GM19438 (cell line): ENCODE measurements around the gene PLCD4.

ENCODE experiments used
- ATAC-seq: cut with Tn5 transposase; IDR thresholded peaks from one replicate; pipeline ENCODE4 v1.9.1; 2021; ENCODE audit warnings: low read depth; ENCODE audit not compliant: unreplicated experiment

The PLCD4 gene

GRCh38 chr2:218607436-218608115 is at the start of gene PLCD4:
Gene PLCD4, plus strand, starts transcription at chr2:218607899. Its CDS starts 7,841 bp downstream, at chr2:218615740.
- no peak for ATAC-seq

- ATAC-seq: no peak
Measured at GRCh38 chr2:218557941-218558340, 49.8 kb upstream of the PLCD4 start.

GRCh38 chr2:218558986-218559385 is 48.7 kb upstream of the PLCD4 start:
- ATAC-seq: no peak

DNA sequence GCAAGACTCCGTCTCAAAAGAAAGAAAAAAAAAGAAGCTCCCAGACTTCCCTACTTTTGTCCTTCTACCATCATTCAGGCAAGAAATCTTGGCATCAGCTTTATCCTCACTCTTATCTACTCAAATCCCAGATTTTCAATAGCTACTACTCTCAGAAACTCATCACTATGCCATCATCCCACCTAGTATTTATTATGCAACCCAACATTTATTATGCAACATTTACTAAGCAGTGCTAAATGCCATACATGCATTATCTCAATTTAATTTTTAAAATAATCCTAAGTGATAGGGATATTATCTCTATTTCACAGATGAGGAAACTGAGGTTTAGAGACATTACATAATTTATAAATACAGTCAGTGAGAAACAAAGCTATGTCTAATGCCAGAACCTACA is 43.6 kb upstream of the PLCD4 start:
- ATAC-seq: no peak

- no peak for ATAC-seq
Measured at GRCh38 chr2:218566296-218566695, 41.4 kb upstream of the PLCD4 start.

- ATAC-seq: peak; percentile 38
Measured at GRCh38 chr2:218567797-218568189, 39.9 kb upstream of the PLCD4 start.

DNA sequence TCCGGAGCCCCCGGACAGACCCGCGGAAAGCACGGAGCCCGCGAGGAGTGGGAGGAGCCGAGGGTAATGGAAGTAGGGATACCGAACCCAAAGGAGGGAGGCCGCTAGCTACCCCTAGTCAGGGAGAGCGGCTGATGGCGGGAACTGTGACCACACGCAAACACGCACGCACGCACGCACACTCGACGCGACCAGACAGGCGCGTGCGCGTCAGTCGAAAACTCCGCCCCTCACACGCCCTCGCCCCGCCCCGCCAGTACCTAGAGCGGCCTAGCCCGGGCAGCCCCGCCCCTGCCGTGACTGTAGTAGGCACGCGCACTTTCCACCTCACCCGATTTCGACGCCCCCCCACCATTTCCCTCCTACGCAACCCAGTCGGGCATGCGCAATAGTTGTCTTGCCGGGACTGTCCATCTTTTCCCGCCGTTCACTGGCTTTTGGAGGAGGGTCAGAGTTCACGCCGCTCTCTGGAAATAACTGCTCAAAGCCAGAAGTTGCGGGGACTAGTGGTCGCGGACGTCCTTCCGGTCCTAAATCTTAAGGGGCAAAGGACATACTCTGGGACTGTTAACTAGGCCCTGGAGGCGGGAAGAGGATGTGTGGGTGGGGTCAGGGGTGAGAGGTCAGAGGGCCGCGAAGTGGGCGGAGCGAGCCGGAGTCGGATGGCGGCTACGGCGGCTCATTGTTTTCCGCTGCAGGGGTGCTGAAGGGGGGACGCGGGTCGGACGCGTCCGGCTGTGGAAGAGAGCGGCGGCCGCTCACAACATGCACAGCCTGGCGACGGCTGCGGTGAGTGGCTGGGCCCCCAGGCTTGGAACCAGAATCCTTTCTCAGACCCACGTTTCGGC is 39.3 kb upstream of the PLCD4 start, which contains the start of the genes CNOT9 and USP37:
Gene CNOT9, plus strand, starts transcription at position 650 of the 848 bp plus-strand sequence. Its CDS starts 116 bp downstream, at position 766.
Gene USP37, minus strand, starts transcription at position 162 of the 848 bp plus-strand sequence. CDS start 9,698 bp downstream, outside the sequence.
- ATAC-seq: peak; percentile 72

DNA sequence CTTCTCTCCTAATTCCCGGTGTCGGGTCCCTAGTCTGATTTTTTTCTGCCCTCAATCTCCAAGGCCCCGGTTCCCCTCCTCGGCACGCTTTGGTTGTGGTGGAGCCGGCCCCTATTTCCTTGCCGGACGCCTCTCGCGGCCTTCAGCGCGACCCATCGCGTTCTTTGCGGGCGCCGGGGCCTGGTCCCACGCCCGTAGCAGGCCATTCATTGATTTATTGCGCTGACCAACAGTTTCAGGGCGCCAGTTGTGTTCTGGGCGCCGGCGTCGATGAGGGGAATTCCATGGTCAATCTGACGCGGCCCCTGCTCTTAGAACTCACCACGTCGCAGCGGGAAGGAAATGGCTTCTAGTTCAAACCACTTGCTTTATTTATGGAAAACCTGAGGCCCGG is 38.7 kb upstream of the PLCD4 start:
- peak; percentile 19 for ATAC-seq

DNA sequence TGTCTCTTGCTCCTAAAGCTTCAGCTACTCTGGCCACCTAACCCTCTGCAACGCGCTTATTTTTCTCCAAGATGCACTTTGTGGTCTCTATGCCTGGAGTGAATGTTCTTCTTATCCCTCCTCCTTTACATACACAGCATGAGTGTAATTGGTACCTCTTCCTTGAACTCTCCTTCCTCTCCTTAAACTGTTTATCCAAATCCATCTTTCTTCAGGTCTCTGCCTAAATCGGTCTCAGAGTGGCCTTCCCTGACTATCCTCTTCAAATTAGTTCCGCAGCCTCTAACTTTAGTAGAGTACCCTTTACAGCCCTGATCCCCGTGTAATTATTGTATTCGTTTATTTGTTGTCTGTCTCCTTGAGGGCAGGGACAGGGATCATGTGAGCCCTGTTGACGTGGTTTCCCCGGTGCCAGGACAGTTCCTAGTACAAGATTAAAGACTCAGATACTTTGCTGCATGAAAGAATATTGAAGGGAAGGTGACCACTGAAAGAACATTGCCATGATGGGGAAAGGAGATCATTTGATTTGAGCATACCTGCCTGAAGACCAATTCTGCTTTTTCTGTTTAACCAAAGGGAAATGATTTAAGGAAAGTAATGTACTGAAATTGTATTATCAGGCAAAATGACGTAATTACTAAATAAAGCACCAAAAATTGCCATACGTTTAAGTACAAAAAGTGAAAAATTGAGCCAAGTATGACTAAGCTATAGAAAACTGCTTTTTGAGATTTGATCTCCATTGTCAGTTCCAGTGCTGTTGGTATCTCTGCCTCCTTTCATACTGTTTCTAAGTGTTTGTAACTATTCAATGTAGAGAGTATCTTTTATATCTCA is 37.8 kb upstream of the PLCD4 start:
- no peak for ATAC-seq

- ATAC-seq: no peak
Measured at GRCh38 chr2:218570850-218571249, 36.8 kb upstream of the PLCD4 start.

DNA sequence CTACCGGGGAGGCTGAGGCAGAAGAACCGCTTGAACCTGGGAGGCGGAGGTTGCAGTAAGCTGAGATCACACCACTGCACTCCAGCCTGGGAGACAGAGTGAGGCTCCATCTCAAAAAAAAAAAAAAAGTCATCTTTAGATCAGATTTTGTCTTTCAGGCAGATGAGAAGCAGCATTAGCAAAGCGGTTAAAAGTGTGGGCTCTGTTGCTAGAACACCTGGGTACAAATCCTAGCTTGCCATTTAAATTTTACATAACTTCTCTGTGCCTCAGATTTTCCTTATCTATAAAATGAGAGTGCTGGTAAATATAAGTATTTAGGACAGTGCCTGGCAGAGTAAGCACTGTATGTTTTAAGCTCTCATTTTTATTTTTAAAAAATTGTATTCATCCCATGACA is 30.8 kb upstream of the PLCD4 start:
- no peak for ATAC-seq

DNA sequence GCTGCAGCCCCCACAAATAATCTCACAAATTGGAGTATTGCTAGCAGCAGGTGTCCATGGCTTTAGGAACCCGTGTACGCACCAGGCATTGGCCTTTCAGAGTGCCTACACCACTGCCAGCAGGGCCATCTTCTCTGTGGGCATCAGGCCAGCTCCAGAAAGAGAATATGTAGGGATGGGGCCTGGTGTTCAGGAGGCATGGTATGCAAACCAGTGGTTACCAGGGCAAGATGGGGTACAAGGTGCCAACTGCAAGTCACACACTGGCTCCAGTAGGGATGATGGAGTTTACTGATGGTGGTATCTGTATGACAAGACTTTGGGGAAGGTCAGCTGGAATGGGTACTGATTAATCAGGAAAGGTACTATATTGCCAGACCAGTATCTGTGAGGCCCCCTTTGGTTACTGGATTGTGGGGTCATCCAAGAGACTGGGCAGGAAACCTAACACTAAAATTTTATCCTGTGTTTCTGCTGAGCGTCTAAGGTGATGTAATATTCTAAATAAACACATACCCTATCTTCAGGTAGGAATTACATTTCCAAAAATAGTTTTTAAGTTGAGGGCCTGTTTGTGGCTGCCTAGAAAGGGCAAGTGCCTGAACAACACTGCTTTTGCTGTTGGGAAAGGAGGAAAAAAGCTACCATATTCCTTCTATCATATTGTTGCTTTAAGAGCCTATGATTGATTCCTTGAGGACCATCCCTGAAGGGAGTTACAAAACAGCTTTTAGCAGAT is 30.0 kb upstream of the PLCD4 start:
- ATAC-seq: no peak

GRCh38 chr2:218578272-218578877 is 29.3 kb upstream of the PLCD4 start:
- no peak for ATAC-seq

DNA sequence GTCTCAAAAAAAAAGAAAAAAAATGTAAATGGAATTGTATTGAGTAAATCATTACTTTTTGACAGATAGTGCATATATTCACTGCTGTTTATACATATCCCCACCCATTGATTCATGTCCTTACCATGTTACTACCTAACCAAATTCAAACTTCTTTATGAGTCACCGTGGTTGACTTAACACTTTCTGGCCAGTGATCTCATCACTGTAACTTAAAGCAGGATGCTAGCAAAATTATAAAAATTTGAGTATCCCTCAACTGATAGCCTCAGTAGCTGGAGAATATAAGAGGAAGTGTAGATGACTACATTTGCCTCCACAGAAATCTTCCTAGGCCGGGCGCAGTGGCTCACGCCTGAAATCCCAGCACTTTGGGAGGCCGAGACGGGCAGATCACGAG is 25.6 kb upstream of the PLCD4 start:
- ATAC-seq: no peak

DNA sequence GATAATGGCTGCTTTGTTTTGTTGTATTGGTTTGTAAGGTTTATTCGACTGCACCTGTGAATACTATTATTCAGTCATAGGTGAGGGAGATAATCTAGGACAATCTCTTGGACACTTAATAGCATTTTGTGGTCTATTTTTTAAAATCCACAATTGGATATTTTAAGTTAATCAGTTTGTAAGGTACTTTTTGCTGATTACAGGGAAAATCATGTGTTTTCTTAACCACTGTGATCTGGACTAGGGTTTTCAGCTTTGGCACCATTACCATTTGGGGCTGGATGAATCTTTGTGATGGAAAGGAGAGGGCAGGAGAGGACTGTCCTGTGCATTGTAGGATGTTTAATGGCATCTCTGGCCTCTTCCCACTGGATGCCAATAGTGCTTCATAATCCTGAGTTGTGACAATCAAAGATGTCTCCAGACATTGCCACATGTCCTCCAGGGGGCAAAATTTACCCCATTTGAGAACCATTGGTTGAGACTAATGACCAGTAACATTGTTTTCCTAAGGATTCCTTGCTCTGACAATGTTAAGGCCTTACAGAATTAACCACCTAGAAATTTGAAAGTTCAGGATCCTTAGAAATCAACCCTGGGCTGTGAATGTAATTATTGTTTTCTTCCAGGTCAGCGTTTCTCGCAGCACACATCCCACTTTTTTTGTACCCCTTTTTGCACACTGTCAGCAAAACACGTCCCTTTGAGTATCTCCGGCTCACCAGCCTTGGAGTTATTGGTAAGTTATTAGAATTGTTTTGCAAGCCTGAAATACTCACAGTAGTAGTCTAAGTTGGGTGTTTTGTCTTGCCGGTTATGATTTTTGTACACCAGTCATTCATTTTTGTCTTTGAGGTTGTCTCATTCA is 23.5 kb upstream of the PLCD4 start:
- no peak for ATAC-seq

DNA sequence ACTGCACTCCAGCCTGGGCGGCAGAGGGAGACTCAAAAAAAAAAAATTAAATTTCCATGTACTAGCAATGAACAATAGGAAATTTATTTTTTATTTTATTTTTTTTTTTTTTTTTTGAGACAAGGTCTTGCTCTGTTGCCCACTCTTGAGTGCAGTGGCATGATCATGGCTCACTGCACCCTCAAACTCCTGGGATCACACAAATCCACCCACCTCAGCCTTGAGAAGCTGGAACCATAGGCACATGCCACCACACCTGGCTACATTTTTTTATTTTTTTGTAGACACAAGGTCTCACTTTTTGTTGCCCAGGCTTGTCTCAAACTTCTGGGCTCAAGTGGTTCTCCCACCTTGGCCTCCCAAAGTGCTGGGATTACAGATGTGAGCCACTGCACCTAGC is 22.2 kb upstream of the PLCD4 start:
- no peak for ATAC-seq

- no peak for ATAC-seq
Measured at GRCh38 chr2:218605432-218605831, 2.3 kb upstream of the PLCD4 start.

- no peak for ATAC-seq
Measured at GRCh38 chr2:218615868-218616315, 8.2 kb downstream of the PLCD4 start.
